ENCODE data around the gene BRF1.
"Not testable (repeated sequence)": the region's sequence is repeated elsewhere in the genome, so short reads cannot be mapped to it uniquely, and the experiment has no call there.

BRF1 gene

DNA sequence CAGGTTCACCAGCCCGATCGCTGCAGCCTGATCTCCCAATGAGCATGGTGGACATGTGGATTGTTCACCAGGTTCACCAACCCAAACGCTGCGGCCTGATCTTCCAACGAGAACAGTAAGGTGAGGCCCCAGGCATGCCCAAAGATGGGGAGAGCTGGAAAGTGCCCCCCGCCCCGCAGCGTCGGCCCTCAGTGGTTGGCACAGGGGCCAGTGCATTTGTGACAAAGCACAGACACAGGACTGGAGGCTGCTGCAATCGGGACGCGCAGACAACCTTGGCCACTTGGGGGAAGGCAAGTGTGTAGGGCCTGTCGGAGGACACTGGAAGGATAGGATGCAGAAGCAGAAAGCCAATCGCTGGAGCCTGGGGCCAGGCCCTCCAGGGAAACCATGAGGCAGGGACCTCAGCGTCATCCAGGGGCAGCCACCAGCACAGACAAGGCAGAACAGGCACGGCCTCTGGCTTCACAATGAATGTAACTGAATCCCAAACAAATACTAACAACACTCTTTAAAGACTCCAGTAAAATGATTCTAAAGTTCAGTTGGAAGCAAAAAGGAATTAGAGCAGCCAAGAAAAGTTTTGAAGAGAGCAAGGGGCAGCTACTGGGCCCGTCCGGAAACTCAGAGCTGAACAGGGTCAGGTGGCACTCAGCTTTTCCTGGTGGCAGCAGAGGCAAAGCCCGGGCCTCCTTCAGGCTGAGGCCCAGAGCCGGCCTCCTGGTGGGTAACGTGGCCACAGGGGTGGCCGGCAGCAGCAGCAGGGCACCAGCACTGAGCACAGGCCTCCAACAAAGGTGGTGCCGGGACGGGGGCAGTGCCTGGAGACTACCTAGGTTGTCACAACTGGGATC is 13.3 kb downstream of the BRF1 start:
- no peak for DNase-seq

DNA sequence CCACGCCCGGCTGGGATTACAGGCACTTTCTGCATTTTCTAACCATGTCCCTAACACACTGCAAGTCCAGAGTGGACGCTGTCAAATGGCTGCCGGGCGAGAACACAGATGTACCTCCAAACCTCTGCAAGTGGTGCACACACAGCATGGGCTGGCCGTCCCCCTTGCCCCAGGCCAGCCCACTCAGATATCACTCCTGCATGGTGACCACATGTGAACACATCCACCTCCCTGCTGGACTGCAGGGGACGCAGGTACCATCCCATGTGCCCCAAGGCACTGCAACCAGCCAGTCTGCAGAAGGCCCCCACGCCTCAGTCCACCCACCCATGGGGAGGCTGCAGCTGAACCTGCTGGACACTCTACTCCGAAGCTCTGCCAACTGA is 14.0 kb downstream of the BRF1 start:
- DNase-seq = no peak

DNA sequence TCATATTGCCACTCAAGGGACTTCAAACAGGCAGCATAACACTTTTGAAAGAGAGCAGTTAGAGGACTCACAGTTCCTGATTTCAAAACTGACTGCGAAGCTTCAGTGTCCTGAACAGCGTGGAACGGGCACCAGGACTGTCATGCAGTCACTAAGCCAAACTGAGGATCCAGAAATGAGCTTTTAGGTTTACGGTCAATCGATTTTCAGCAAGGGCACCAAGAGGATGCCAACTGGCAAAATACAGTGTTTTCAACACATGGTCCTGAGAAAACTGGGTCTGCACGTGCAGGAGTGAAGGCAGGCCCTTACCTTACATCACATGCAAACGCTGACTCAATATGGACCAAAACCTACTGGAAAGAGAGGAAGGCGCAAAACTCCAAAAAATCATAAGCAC is 15.6 kb downstream of the BRF1 start:
- DNase-seq = no peak

DNA sequence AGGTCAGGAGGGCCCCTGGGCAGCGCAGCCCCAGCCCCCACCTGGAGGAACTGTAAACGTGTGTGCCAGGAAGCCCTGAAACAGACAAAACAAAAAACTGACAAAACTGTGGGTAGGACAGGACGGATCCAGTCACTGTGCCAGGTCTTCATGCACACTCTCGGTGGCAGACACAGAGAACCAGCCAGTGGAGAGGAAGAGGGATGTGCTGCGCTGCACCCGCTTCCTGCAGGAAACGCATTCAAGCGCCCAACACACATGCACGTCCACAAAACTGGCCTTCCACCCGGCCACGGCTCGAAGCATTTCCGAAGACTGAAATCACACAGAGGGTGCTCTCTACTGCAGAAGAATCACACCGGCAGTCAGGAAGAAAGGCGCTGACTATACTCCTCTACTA is 16.9 kb downstream of the BRF1 start:
- DNase-seq = no peak

DNA sequence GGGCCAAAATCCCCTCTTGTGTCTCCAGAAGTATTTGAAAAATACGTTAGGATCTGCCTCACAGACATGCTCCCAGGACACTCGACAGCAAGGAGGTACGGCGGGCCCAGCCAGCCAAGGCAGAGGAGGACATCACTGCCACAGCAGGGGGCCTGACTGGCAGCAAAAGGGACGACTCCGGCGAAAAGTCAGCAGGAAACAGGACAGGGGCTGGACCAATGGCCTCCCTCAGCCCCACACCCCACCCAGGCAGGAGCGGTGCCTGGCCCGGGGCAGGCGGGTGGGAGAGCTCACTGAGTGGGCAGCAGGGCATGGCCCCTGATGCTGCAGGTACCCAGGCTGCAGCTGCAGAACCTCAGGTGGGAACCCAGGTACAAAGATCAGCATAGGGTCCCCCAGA is 17.8 kb downstream of the BRF1 start:
- DNase-seq = no peak

DNA sequence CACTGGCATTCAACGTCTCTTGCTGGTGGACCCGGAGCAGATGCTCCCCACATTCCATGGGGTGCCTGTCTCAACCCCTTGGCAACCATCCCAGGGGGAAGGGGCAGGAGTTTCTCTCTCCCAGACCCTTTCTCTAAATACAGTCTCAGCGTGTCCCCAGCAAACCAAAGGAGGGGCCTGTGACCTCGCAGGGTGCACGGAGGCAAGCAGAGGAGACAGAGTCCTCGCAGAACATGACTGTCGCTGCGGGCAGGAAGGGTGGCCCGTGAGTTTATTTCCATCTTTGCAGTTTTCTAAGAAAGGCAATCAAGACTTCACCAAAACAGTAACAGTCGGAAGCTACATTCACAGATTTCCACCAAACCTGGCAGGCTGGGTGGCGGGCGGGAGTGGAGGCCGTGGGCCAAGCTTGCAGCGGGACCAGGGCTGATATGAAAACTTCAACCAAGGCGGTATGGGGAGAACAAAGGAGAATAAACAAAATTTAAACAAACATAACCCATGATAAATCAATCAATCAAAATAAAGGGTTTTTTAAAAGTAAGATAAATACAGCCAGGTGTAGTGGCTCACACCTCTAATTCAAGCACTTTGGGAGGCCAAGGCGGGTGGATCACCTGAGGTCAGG is 18.6 kb downstream of the BRF1 start:
- DNase-seq = no peak

DNA sequence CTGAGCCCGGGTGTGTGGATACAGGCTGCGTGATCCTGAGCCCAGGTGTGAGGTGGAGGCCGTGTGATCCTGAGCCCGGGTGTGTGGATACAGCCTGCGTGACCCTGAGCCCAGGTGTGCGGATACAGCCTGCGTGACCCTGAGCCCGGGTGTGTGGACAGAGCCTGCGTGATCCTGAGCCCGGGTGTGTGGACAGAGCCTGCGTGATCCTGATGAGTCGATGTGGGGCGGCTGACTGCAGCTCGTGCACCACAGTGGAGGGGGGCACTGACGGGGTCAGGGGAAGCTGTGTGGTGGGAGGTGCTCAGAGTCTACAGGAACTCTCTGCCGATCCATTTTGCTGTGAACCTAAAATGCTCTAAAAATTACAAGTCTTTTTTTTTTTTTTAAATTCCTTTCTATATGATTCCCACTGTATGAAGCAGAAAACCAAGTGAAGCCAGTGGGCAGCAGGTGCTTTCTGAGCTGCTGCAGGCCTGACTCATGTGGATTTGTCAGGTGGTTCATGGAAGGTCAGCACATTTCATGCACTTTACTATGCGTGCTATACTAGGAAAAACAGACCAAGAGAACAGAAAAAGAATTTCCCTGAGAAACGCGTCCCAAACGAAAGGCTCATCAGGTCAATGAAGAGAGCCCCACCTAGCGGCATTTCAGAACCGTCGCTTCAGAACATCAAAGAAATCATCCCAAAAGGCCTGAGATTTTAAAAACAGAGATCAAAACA is 19.3 kb downstream of the BRF1 start:
- DNase-seq = no peak

DNA sequence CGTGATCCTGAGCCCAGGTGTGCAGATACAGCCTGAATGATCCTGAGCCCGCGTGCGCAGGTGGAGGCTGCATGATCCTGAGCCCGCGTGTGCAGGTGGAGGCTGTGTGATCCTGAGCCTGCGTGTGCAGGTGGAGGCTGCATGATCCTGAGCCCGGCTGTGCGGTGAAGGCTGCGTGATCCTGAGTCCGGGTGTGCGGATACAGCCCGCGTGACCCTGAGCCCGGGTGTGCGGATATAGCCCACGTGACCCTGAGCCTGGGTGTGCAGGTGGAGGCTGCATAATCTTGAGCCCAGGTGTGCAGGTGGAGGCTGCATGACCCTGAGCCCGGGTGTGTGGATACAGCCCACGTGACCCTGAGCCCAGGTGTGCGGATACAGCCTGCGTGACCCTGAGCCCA is 20.3 kb downstream of the BRF1 start:
- no peak for DNase-seq

DNA sequence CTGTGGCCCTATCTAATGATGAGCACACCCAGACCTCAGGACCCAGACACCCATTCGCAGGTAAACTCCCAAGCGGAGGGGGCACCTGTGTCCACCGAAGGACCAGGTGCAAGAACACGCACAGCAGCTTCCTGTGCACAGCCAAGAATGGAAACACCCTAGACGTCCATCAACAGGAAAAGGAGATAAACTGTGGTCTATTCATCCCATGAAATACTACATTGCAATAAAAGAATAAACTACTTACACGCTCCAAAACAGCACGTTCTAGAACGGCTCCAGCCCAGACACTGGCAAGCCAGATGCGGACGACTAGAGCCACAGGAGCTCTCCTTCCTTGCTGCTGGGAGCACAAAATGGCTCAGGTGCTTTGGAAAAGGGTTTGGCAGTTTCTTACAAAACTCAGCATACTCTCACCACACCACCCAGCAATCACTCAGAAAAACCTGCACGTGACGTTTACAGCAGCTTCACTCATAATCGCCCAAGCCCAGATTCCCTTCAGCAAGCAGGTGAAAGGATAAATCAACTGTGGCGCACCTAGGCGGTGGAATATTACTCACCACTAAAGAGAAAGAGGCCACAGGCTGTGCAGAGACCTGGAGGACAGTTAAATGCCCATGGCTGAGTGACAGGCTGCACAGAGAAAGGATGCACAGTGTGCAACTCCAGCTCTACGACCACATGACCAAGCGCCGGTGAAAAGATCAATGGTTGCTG is 21.0 kb downstream of the BRF1 start:
- no peak for DNase-seq

DNA sequence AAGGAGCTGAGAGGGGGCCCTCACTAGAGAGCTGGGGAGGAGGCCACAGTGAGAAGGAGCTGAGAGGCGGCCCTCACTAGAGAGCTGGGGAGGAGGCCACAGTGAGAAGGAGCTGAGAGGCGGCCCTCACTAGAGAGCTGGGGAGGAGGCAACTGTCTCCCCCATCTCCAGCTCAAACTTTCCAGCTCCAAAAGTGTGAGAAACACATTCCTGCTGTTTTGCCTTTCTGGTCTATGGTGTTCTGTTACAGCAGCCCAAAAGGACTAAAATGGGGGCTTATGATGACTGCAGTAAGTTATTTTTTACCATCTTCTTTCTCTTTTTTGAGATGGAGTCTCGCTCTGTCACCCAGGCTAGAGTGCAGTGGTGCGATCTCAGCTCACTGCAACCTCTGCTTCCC is 23.4 kb downstream of the BRF1 start:
- DNase-seq = not testable (repeated sequence)

DNA sequence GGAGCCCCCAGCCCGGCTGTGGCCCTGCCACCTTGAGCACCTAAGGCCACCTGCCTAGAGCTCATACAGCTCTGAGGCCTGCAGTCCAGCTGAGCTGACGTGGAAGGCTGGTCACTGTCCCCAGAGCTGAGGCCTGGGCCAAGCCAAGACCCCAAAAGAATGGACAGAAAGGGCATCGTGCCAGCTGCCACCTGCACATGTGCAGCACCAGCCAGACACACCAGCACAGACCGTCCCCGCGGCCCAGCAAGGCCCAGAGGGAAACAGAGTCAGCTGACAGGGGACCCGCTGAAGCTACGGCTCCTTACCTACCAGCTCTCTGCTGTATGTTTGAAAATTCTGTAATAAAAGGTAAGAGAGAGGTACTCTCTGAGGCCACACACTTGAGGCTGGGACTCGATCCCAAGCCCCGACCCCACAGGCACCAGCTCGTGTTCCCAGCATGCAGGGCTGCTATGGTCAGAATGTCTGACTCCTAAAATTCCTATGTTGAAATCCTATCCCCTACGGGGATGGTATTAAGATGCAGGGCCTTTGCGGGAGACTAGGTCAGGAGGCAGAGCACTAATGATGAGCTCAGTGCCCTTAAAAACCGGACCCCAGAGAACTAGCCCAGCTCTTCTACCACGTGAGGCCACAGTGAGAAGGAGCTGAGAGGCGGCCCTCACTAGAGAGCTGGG is 25.4 kb downstream of the BRF1 start:
- DNase-seq = no peak

DNA sequence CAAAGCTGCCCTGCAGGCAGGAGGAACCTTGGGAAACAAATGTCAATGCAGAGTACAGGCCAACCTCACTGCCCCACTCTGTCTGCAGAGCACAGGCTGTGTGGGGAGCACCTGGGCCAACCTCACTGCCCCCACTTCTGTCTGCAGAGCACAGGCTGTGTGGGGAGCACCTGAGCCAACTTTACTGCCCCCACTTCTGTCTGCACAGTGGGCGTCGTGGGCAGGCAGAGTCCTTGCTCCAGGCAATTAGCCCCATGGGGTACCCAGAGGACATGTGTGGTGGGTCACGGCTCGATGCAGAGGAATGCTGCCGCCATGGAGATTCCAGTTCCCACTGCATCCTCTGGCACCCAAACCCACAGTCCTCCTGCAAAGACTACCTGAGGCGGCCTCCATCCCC is 26.2 kb downstream of the BRF1 start:
- no peak for DNase-seq

DNA sequence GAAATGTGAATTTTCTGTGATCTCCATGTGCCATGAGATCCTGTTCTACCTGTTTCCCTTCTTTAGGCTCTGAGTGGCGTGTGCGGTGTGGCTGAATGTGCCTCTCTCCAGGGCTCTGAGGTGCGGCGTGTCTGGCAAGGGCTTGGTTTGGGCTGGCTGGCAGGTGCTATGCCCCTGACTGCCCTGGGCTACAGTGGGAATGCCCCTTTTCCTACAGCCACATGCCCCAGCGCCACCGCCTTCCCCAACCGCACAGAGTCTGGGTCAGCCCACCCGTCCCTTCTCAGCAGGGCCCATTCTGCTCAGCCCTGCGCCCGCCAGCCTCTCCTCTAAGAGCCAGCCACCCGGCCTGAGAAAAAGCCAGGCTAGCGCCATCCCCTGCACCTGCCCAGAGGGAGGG is 27.7 kb downstream of the BRF1 start:
- no peak for DNase-seq

DNA sequence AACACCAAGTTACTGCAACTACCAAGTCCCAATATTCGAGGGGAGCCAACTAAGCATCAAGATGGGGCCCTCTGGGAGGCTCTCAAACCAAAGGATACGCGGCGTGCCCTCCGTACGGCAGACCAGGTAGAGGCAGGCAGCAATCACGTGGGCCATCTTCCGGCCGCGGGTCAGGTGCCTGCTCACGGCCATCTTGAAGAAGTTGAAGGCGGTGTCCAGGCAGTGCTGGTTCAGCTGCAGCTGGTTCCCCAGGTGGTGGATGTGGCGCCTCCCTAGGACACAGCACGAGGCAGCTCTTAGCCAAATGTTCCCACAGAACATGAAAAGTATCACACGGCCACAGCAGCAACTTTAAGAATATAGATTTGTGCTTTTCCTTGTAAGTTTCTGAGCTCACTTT is 28.2 kb downstream of the BRF1 start:
- no peak for DNase-seq

DNA sequence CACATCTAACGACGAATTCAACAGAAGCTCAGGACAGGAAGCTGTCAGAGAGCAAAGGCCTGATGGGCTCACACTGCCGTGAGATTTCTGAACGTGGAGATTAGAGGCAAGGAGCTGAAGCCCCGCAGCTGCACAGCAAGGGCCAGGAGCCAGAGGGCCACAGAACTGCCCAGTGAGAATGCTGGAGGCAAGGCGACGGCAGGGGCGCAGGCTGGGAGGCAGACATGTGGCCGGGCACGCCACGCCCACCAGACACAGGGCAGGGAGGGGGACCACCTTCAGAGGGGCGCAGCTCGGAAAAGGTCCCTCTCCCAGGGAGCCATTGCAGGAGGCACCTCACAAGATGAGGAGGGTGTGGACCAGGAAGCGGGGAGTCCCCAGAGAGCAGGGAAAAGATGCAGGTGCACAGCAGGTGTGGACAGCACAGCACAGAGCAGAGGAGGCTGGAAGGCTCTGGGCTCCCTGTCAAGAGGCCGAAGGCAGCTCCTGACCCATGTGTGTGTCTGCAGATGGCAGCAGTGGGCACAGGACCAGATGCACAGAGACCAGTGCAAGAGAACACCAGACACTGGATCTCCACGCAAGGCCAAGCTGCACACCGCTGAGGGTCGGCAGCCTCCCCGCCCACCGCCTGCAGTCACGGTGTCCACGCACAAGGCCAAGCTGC is 29.4 kb downstream of the BRF1 start:
- no peak for DNase-seq

DNA sequence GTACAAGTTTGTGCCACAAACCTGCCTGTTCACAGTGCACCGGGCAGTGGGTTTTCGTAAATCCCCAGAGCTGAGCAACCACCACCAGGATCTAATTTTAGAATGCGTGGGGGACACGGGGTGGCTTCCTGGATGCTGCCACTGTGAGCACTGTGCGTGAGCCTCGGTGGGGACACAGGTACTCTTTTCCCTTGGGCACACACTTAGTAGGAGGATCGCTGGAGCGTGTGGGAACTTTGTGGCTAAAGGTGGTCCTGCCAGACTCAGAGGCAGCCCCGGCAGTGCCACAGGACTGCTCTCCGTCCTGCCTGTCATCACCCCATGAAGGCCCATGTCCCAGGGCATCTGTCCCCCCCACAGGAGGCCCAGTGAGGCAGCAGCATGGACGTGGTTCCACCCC is 31.4 kb downstream of the BRF1 start:
- no peak for DNase-seq

DNA sequence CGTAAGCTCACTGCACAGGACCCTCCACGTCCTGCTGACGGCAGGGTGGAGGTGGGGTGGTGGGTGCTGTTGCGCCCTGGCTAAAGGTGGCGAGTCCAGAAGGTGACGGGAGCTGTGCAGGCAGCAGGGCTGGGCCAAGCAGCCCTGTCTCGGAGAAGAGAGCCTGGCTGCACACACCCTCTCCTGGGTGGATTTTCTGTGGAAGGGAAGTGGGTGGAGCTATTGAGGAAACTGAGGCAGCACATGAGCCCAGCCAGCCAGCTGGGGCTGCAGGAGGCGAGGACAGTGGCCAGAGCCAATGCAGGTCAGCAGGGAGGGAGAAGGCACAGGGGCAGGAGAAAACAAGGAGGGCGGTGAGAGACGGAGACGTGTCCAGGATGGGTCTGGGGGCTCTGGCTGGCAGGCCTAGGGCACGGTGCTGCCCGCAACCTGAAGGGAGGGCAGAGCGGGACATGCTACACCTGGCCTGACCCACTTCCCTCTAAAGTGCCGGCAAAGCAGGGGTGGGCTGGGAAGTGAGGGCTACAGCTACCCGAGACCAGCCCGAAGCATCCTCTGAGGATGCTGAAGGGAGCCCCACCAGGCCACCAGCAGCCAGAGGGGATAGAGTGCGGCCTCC is 32.0 kb downstream of the BRF1 start:
- DNase-seq = no peak

DNA sequence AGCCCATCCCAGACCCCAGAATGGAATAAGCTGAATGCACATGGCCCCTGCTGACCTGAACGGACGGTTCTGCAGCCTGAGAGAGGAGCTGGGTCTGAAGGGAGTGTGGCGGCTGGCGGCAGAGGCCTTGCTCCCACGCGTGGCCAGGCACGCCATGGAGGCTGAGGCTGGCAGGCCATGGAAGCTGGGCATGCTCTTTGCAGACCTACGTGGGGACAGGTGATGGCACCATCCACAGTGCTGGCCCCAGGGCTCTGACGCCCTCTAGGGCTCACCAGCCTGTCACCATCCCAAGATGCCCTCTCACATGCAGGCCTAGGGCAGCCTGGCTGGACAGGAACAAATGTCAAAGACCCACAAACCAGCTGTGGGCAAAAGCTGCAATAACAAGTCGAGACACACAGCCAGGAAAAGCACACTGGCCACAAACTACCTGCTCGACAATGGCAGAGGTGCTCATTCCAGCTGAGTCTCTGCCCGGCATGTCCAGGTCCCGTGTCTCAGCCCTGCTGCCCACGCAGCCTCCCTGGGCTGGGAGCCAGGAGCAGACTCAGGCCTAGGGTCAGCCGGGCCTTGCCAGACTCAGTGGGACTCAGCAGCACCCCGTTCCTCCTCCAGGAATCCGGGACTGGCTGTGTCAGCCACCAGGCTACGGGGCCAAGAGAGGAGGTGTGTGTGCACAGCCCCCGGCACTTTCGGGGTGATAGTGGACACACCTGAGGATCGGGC is 32.8 kb downstream of the BRF1 start:
- no peak for DNase-seq

DNA sequence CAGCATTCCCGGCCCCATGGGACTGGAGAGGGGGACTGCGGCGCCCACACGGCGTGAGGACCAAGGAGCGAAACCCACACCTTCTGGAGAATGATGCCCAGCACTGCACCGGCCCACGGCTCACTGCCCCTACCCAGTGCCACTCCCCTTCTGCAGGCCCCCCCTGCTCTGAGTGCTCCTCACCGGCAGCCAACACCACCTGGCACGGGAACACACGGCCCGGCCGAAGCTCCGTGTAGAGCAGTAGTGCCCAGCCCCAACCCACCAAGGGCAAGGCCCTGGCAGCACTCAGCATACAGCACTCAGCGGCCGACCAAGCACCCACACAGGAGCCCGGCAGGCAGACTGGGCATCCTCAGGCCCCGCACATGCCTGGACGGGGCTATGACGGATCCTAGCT is 39.0 kb downstream of the BRF1 start:
- DNase-seq = no peak

DNA sequence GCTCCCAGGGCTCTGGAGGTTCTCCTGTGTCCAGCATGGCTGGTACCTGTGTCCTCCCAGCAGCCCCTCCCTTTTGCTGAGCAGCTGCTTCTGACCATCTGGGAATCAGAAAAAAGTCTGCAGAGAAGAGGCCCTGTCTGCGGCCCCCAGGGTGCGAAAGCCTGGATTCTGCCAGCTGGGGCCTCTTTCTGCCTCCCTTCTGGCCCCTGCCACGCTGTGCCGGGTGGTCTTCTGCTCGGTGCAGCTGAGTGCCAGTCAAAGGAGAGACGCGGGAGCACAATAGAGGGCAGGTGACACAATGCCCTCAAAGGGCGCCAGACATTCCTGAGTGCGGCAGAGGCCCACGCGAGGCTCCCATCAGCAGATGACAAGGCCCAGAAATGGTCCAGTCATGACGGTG is 39.8 kb downstream of the BRF1 start:
- DNase-seq = no peak

DNA sequence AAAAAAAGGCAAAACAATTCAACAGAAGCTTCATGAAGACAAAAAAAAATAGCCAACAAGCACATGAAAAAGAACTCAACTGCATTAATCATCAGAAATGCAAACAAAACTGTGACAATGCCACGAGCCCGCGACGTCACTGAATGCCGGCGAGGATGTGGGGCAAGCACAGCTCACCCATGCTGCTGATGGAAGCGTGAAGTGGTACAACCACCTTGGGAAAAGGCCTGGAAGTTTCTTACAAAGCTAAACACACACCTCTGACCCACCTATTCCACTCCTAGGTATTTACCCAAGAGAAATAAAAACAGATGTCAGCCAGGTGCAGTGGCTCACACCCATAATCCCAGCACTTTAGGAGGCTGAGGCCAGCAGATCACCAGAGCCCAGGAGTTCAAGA is 42.0 kb downstream of the BRF1 start:
- no peak for DNase-seq

All from NCI-H1417 treated with DMSO at 0.1 percent for 48 hours (cell line).